ENCODE results near the gene PHF21B.

The PHF21B gene

GRCh38 chr22:44871782-44872181 lies 138.0 kb downstream of the PHF21B start:
- no peak for TF ChIP-seq CTCF (IDR thresholded peaks at IDR 0.05; ENCODE audit: low read depth, low read length, missing control alignments)
- no peak overlapping the region for H3K4me3 ChIP-seq (ENCODE audit: low read depth, low read length)
- no peak for DNase-seq (ENCODE audit: low read depth)

GRCh38 chr22:44870021-44870420 lies 139.8 kb downstream of the PHF21B start:
- no peak overlapping the region for H3K4me3 ChIP-seq (ENCODE audit: low read depth, low read length)
- TF ChIP-seq CTCF (IDR thresholded peaks at IDR 0.05; ENCODE audit: low read depth, low read length, missing control alignments) = no peak
- DNase-seq (ENCODE audit: low read depth) = no peak

- H3K4me3 ChIP-seq (ENCODE audit: low read depth, low read length) = no peak overlapping the region
- no peak for DNase-seq (ENCODE audit: low read depth)
- TF ChIP-seq CTCF (IDR thresholded peaks at IDR 0.05; ENCODE audit: low read depth, low read length, missing control alignments) = no peak
Observed at GRCh38 chr22:44869196-44869595, 140.6 kb downstream of the PHF21B start.

- no peak for TF ChIP-seq CTCF (IDR thresholded peaks at IDR 0.05; ENCODE audit: low read depth, low read length, missing control alignments)
- DNase-seq (ENCODE audit: low read depth) = no peak
- H3K4me3 ChIP-seq (ENCODE audit: low read depth, low read length) = no peak overlapping the region
Observed at GRCh38 chr22:44865193-44866057, 144.4 kb downstream of the PHF21B start.

GRCh38 chr22:44862981-44863860 lies 146.6 kb downstream of the PHF21B start:
- peak; percentile 12 for DNase-seq (ENCODE audit: low read depth)
- no peak for TF ChIP-seq CTCF (IDR thresholded peaks at IDR 0.05; ENCODE audit: low read depth, low read length, missing control alignments)
- no peak overlapping the region for H3K4me3 ChIP-seq (ENCODE audit: low read depth, low read length)

GRCh38 chr22:44862281-44862680 lies 147.5 kb downstream of the PHF21B start:
- no peak for TF ChIP-seq CTCF (IDR thresholded peaks at IDR 0.05; ENCODE audit: low read depth, low read length, missing control alignments)
- DNase-seq (ENCODE audit: low read depth) = no peak
- H3K4me3 ChIP-seq (ENCODE audit: low read depth, low read length) = no peak overlapping the region
